CD14-positive monocyte (primary cell): ENCODE measurements around the gene SLITRK4. TPM values are rescaled to one million over a fixed set of nuclear protein-coding genes. Genes with fewer than 3 reads are reported as not detected.

Source experiments
- DNase-seq, 3 donors: peaks; one replicate each; pipeline ENCODE4 v3.0.0-alpha.2; 2011 to 2022
- H2AFZ ChIP-seq: 2 replicates; pipeline ENCODE4 v1.6.0; 2012; ENCODE audit warnings: mild to moderate bottlenecking, low read depth, low read length, inconsistent platforms; ENCODE audit not compliant: insufficient read depth, poor library complexity, severe bottlenecking
- H3K27ac ChIP-seq, 2 donors: 1 replicate in 1 of 2; 2 replicates in 1 of 2; pipeline ENCODE4 v1.5.1; 2012 to 2013; ENCODE audit warnings: low read length in 2 of 2, control low read depth in 1 of 2, inconsistent platforms in 1 of 2, low read depth in 1 of 2, mild to moderate bottlenecking in 1 of 2
- H3K27me3 ChIP-seq, 2 donors: one replicate each; pipeline versions ENCODE4 v1.6.0 to v1.6.1; 2011 to 2013; ENCODE audit warnings: low read length in 2 of 2; ENCODE audit not compliant: control insufficient read depth in 2 of 2, insufficient read depth in 2 of 2
- H3K36me3 ChIP-seq, 2 donors: replicated peaks in 1 of 2; 1 replicate in 1 of 2; 2 replicates in 1 of 2; pipeline versions ENCODE4 v1.5.1 to v1.6.1; 2012 to 2013; ENCODE audit warnings: low read length in 2 of 2, control low read depth in 1 of 2, inconsistent platforms in 1 of 2, mild to moderate bottlenecking in 1 of 2; ENCODE audit not compliant: insufficient read depth in 2 of 2, control insufficient read depth in 1 of 2
- H3K4me1 ChIP-seq, 2 donors: 1 replicate in 1 of 2; 2 replicates in 1 of 2; pipeline versions ENCODE4 v1.5.1 to v1.6.1; 2012 to 2013; ENCODE audit warnings: low read length in 2 of 2, control low read depth in 1 of 2, inconsistent platforms in 1 of 2, mild to moderate bottlenecking in 1 of 2, moderate library complexity in 1 of 2; ENCODE audit not compliant: insufficient read depth in 2 of 2, control insufficient read depth in 1 of 2
- H3K4me2 ChIP-seq: replicated peaks from 2 replicates; pipeline ENCODE3; 2012; ENCODE audit warnings: low read length, moderate library complexity, mild to moderate bottlenecking; ENCODE audit not compliant: poor library complexity, severe bottlenecking; ENCODE audit errors: extremely low read depth
- H3K4me3 ChIP-seq, 3 experiments: fragments of 200-600 bp in 1 of 3; sonication (generic) in 1 of 3; replicated peaks in 1 of 3; 1 replicate in 2 of 3; 2 replicates in 1 of 3; pipeline ENCODE4 v1.5.1; 2011 to 2013; ENCODE audit warnings: low read length in 3 of 3, mild to moderate bottlenecking in 3 of 3, control low read depth in 2 of 3, low read depth in 2 of 3, inconsistent platforms in 1 of 3, moderate library complexity in 1 of 3
- H3K79me2 ChIP-seq: 2 replicates; pipeline ENCODE4 v1.6.0; 2012; ENCODE audit warnings: mild to moderate bottlenecking, control low read depth, inconsistent platforms, low read length, moderate library complexity; ENCODE audit not compliant: insufficient read depth
- H3K9ac ChIP-seq: 2 replicates; pipeline ENCODE4 v1.6.0; 2017; ENCODE audit warnings: low read length, mild to moderate bottlenecking; ENCODE audit not compliant: insufficient read depth, poor library complexity, severe bottlenecking
- H3K9me3 ChIP-seq, 2 donors: replicated peaks in 1 of 2; 1 replicate in 1 of 2; 2 replicates in 1 of 2; pipeline versions ENCODE4 v1.5.1 to v1.6.1; 2012 to 2013; ENCODE audit warnings: low read length in 2 of 2, control low read depth in 1 of 2; ENCODE audit not compliant: control insufficient read depth in 1 of 2, insufficient read depth in 1 of 2
- H4K20me1 ChIP-seq: 2 replicates; pipeline ENCODE4 v1.6.0; 2012; ENCODE audit warnings: mild to moderate bottlenecking, low read length, control low read depth, moderate library complexity; ENCODE audit not compliant: insufficient read depth
- H3K27ac Mint-ChIP-seq, 7 donors: one replicate each; pipeline ENCODE4 v1.8.0; 2020; ENCODE audit warnings: mild to moderate bottlenecking in 7 of 7, mixed read lengths in 7 of 7, moderate library complexity in 6 of 7, inconsistent platforms in 2 of 7
- H3K27me3 Mint-ChIP-seq, 3 donors: one replicate each; pipeline ENCODE4 v1.8.0; 2021 to 2022; ENCODE audit warnings: low read depth in 3 of 3, mild to moderate bottlenecking in 3 of 3, mixed read lengths in 3 of 3, moderate library complexity in 3 of 3, inconsistent platforms in 1 of 3
- H3K36me3 Mint-ChIP-seq, 2 donors: one replicate each; pipeline ENCODE4 v1.8.0; 2020; ENCODE audit warnings: mixed read lengths in 2 of 2, inconsistent platforms in 1 of 2, mild to moderate bottlenecking in 1 of 2
- H3K4me1 Mint-ChIP-seq: one replicate; pipeline ENCODE4 v1.8.0; 2020; ENCODE audit warnings: mild to moderate bottlenecking, mixed read lengths
- H3K4me3 Mint-ChIP-seq, 2 donors: one replicate each; pipeline ENCODE4 v1.8.0; 2020; ENCODE audit warnings: mild to moderate bottlenecking in 2 of 2, mixed read lengths in 2 of 2, moderate library complexity in 1 of 2
- H3K9me3 Mint-ChIP-seq, 7 donors: one replicate each; pipeline ENCODE4 v1.8.0; 2020 to 2022; ENCODE audit warnings: mixed read lengths in 7 of 7, mild to moderate bottlenecking in 6 of 7, moderate library complexity in 6 of 7, inconsistent platforms in 2 of 7
- CTCF ChIP-seq: fragments of 200-600 bp; IDR thresholded peaks from one replicate; pipeline ENCODE4 v1.8.0; 2022; ENCODE audit warnings: antibody characterized with exemption, mild to moderate bottlenecking
- WGBS: methylation state at CpG from one replicate; pipeline ENCODE4 v1.1.5; 2013; ENCODE audit warnings: missing lambda C conversion rate; ENCODE audit not compliant: insufficient coverage; 5-methylcytosine and 5-hydroxymethylcytosine counted together
- intact Hi-C, 2 donors: fragments of 100-400 bp; cut with micrococcal nuclease; formaldehyde crosslinking; loops; one replicate each; pipeline versions ENCODE4 v1.15.0 to v1.15.1; 2023
- polyA plus RNA-seq, 3 donors: library from polyadenylated mRNA; depleted of rRNA in 1 of 3; unstranded in 2 of 3; stranded (reverse) in 1 of 3; fragments of 300-500 nt in 2 of 3; fragments of >200 nt in 1 of 3; fragmentation: Illumina TruSeq in 2 of 3; gene quantifications; 1 replicate in 2 of 3; 2 replicates in 1 of 3; pipeline ENCODE4 v1.2.3, GENCODE V29; 2012 to 2021

Gene SLITRK4
- polyA plus RNA-seq, 3 donors, result 4.7 to 13.2 (median 11.6) TPM

DNA sequence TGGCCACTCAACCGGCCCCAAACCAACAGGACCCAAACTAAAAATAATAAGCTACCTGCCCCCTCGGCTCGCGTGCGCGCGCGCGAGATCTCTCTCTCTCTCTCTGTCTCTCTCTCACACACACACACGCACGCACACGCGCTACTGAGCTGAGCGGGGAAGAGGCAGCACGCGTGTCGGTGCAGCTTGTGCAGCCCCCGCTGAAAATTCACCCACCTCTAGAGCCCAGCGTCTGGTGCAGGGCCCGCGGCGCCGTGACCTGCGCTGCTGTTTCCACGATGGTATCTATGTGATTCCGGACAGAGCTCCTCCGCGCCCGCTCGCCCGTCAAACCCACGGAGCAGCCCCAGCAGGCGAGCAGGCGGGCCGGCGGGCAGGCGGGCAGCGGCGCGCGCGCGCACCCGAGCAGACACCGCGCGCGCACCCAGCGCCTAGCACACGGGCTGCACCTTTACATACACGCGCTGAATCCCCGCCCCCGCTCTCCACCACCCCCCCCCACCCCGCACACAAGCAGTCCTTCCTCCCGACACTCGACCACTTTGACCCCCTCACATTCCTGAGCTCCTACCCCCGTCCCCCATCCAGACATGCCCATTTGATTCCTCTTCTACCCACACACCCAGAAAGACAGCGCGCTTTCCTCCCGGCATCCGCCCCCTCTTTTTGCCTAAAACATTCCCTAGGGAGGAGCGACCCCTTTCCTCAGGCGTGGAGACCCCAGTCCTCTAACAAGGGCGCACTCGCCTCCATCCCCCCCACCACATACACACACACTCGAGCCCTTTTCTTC is 1.0 kb downstream of the SLITRK4 start:
- Histone ChIP-seq H3K4me3 (peak overlapping the region; percentile 51 to 79 (median 76)), H3K79me2 (peaks cover 28% of the 10 kb centered on the region), H3K9ac (peak overlapping the region; percentile 64), H3K4me1 (peaks cover 23 to 24% of the 10 kb centered on the region in 2 donors), H3K9me3 (no peaks in the 10 kb centered on the region), H4K20me1 (no peaks in the 10 kb centered on the region), H2AFZ (peak overlapping the region; percentile 78), H3K27me3 (no peaks in the 10 kb centered on the region), H3K27ac (peak overlapping the region; percentile 74 to 78), H3K36me3 (peaks cover 1 to 7% of the 10 kb centered on the region in 2 donors), H3K4me2 (peak overlapping the region; percentile 81)
- TF ChIP-seq CTCF, result no peak
- Mint-ChIP-seq H3K4me1 (peaks cover 28% of the 10 kb centered on the region), H3K27ac (peak overlapping the region in 4 of 7 donors; percentile 5 to 85 (median 74)), H3K4me3 (peak overlapping the region; percentile 94 to 99), H3K9me3 (peaks cover 0 to 20% (median 6%) of the 10 kb centered on the region in 7 donors), H3K36me3 (peaks cover 6 to 7% of the 10 kb centered on the region in 2 donors), H3K27me3 (peaks cover 3 to 11% (median 6%) of the 10 kb centered on the region in 3 donors)
- intact Hi-C loops, result no loop called here
- WGBS, result 0% methylated on average over 30 of the region's 67 CpGs
- DNase-seq, result peak in 1 of 3 donors; percentile 6

DNA sequence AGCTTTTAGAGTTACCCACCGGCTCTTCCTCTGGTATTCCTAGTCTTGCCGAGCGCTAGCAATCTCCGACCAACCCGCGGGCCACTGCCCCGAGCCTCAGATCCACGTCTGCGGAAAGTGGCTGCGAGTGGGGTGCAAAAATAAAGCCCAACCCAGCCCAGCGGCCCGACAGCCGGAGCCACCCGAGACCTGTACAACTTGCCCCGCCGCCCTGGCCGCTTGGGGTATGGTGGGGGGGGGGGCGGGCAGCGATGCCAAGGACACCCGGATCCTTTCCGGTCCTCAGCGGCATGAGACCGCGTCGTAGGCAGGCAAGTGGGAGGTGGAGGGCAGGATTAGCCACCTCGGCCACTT is 1.6 kb downstream of the SLITRK4 start:
- Histone ChIP-seq H3K9ac (peak overlapping the region; percentile 64), H3K27me3 (no peaks in the 10 kb centered on the region), H3K36me3 (peaks cover 5 to 13% of the 10 kb centered on the region in 2 donors), H3K79me2 (peaks cover 32% of the 10 kb centered on the region), H2AFZ (peak overlapping the region; percentile 78), H3K4me3 (peak overlapping the region; percentile 51 to 79 (median 76)), H4K20me1 (no peaks in the 10 kb centered on the region), H3K27ac (peak overlapping the region; percentile 74 to 78), H3K4me2 (peak overlapping the region; percentile 81), H3K9me3 (no peaks in the 10 kb centered on the region), H3K4me1 (peaks cover 23 to 24% of the 10 kb centered on the region in 2 donors)
- peaks cover 28% of the 10 kb centered on the region for H3K4me1 Mint-ChIP-seq
- WGBS, result 0% methylated on average over 9 of the region's 26 CpGs
- H3K4me3 Mint-ChIP-seq, result peak overlapping the region; percentile 94 to 99
- no peak for TF ChIP-seq CTCF
- peaks cover 0 to 22% (median 6%) of the 10 kb centered on the region in 7 donors for H3K9me3 Mint-ChIP-seq
- intact Hi-C loops, result no loop called here
- peaks cover 8 to 10% of the 10 kb centered on the region in 2 donors for H3K36me3 Mint-ChIP-seq
- peaks cover 3 to 11% (median 5%) of the 10 kb centered on the region in 3 donors for H3K27me3 Mint-ChIP-seq
- peak overlapping the region; percentile 50 to 87 (median 73) for H3K27ac Mint-ChIP-seq
- DNase-seq, result no peak
